Activated CD8-positive, alpha-beta T cell treated with anti-CD3 and anti-CD28 coated beads, Interleukin-2, amount 10 ng/mL, durations not matched to agents 7 days and 5 days (primary cell): ENCODE measurements around the gene NT5C. TPM values are rescaled to one million over a fixed set of nuclear protein-coding genes. Genes with fewer than 3 reads are reported as not detected.

Source experiments
- total RNA-seq, 2 experiments: library from RNA; stranded (reverse); gene quantifications; one replicate each; pipeline ENCODE4 v1.2.3, GENCODE V29; 2021

Gene NT5C
- total RNA-seq, 2 experiments from 2014 or later = 68.5 to 68.8 TPM

Other genes with a start within 250 kb of the NT5C start
- not detected for gene FADS6, start 238.1 kb downstream of the NT5C start, total RNA-seq
- gene USH1G, start 208.5 kb downstream of the NT5C start, total RNA-seq = not detected
- gene OTOP2, start 207.5 kb downstream of the NT5C start, total RNA-seq = not detected
- not detected for gene OTOP3, start 195.8 kb downstream of the NT5C start, total RNA-seq
- gene HID1, start 159.0 kb downstream of the NT5C start, total RNA-seq = under 1 TPM; 0.18 to 0.55 TPM
- under 1 TPM; 0.13 to 0.18 TPM for gene CDR2L, start 144.1 kb downstream of the NT5C start, total RNA-seq
- gene MRPL58, start 119.1 kb downstream of the NT5C start, total RNA-seq = 10 to 100 TPM; 45.1 to 45.8 TPM
- gene ATP5PD, start 84.8 kb downstream of the NT5C start, total RNA-seq = 100 to 1,000 TPM; 232 to 238 TPM
- gene KCTD2, start 84.5 kb downstream of the NT5C start, total RNA-seq = 10 to 100 TPM; 15.6 to 19.4 TPM
- gene SLC16A5, start 43.8 kb downstream of the NT5C start, total RNA-seq = 1 to 10 TPM; 4.6 to 5.4 TPM
- gene ARMC7, start 21.8 kb downstream of the NT5C start, total RNA-seq = 10 to 100 TPM; 16.1 to 17.0 TPM
- 100 to 1,000 TPM; 301 to 319 TPM for gene JPT1, start 22.8 kb upstream of the NT5C start, total RNA-seq
- gene SUMO2, start 51.2 kb upstream of the NT5C start, total RNA-seq = 100 to 1,000 TPM; 491 to 520 TPM
- gene NUP85, start 73.9 kb upstream of the NT5C start, total RNA-seq = 100 to 1,000 TPM; 135 TPM
- gene GGA3, start 129.9 kb upstream of the NT5C start, total RNA-seq = 10 to 100 TPM; 65.7 to 75.4 TPM
- gene MRPS7, start 130.1 kb upstream of the NT5C start, total RNA-seq = 10 to 100 TPM; 62.1 to 66.1 TPM
- 10 to 100 TPM; 52.1 to 56.3 TPM for gene MIF4GD, start 139.5 kb upstream of the NT5C start, total RNA-seq
- 10 to 100 TPM; 41.1 to 43.6 TPM for gene SLC25A19, start 157.7 kb upstream of the NT5C start, total RNA-seq